Pancreas (tissue), 10 donors: ENCODE data around the gene TAF1D. TPM values are rescaled to one million over a fixed set of nuclear protein-coding genes. Genes with fewer than 3 reads are reported as not detected.
"Not testable (repeated sequence)": the region's sequence is repeated elsewhere in the genome, so short reads cannot be mapped to it uniquely, and the experiment has no call there.

Experiments used
- ATAC-seq, 4 donors: fragments of 200-7000 bp; cut with Tn5 transposase; one replicate each; pipeline versions ENCODE4 v1.8.0 to v1.9.1; 2020; ENCODE audit warnings: mild to moderate bottlenecking in 4 of 4, moderate library complexity in 4 of 4
- DNase-seq, 6 donors: peaks; one replicate each; pipeline ENCODE4 v3.0.0-alpha.2; 2020
- FAIRE-seq: peaks from 2 replicates; lab custom pipeline; 2012; peaks lifted over from hg19 to GRCh38; lab: Jason Lieb, UNC
- H3K27ac ChIP-seq, 4 donors: fragments of 200-600 bp; sonication (generic); 1 replicate in 3 of 4; 2 replicates in 1 of 4; pipeline versions ENCODE4 v1.5.0 to v1.8.0; 2020
- H3K27me3 ChIP-seq, 4 donors: fragments of 200-600 bp; one replicate each; pipeline ENCODE4 v1.8.0; 2021
- H3K36me3 ChIP-seq, 3 donors: fragments of 200-600 bp; sonication (generic) in 1 of 3; one replicate each; pipeline versions ENCODE4 v1.5.0 to v1.8.0; 2020 to 2021
- H3K4me1 ChIP-seq, 3 donors: fragments of 200-600 bp; one replicate each; pipeline ENCODE4 v1.8.0; 2021
- H3K4me3 ChIP-seq, 4 donors: fragments of 200-600 bp; sonication (generic) in 2 of 4; one replicate each; pipeline versions ENCODE4 v1.5.0 to v1.8.0; 2020 to 2021
- H3K9me3 ChIP-seq, 4 donors: fragments of 200-600 bp; one replicate each; pipeline ENCODE4 v1.8.0; 2021
- WGBS, 2 donors: extraction: QIAGEN DNeasy Blood & Tissue Kit; methylation state at CpG; one replicate each; pipeline ENCODE4 v1.1.7; 2013; 5-methylcytosine and 5-hydroxymethylcytosine counted together
- intact Hi-C, 3 donors: fragments of 100-400 bp; cut with DNase I; formaldehyde crosslinking; loops; one replicate each; pipeline versions ENCODE4 v1.11.1 to v1.14.2; 2022
- polyA plus RNA-seq, 2 donors: library from polyadenylated mRNA; stranded (reverse); fragments of 200-250 nt; gene quantifications; one replicate each; pipeline ENCODE4 v1.2.3, GENCODE V29; 2013
- total RNA-seq, 6 donors: library from RNA; stranded (reverse); fragmentation: NEBNext Ultra II Directional in 4 of 6; extraction: Animal tissue kit (Norgen Biotek cat#: 25700) in 4 of 6; gene quantifications; one replicate each; pipeline versions ENCODE4 v1.2.1 to v1.2.4, GENCODE V29; 2021 to 2023
- TF ChIP-seq, protein P1 (sequence below), 4 donors: fragments of 200-600 bp; sonication (generic) in 3 of 4; IDR thresholded peaks; one replicate each; pipeline versions ENCODE4 v1.5.0 to v1.8.0; 2021; ENCODE audit warnings: antibody characterized with exemption in 4 of 4
- donor health status: healthy with polysubstance abuse.
- donor health status: DM: no; HTN: no; CAD: no; lungs with moderate emphysema.
- donor health status: DM: no; HTN: no; CAD: no.
- donor health status: control.
- donor health status: control.
- donor health status: Bipolar disorder and iron deficiency.
- donor health status: DM: yes; HTN: yes; CAD: no.
- donor health status: DM: no; HTN: no; CAD: no.
- donor health status: DM: no; HTN: no; CAD: no.
- donor health status: DM: yes; HTN: yes; CAD: no.

The TAF1D gene
- total and polyA plus RNA-seq, 8 donors, result 58.4 to 248 (median 108) TPM

DNA sequence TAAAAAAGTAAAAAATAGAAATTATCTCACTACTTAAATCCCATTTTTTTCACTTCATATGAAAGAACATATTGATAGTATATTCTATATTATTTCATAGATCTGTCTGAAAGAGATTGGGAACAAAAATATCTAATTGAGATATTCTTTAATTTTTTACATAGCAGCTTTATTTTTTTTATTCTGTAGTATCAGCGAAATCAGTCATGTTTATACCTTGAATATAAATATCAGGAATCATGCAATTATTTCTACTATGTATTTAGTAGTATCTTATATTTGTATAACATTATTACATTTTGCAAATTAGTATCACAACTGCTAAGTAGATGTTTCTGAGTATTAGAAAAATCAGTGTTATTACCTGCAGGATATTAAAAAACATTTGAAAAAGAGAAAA lies 20.6 kb upstream of the TAF1D start:
- peak; percentile 32 for FAIRE-seq

DNA sequence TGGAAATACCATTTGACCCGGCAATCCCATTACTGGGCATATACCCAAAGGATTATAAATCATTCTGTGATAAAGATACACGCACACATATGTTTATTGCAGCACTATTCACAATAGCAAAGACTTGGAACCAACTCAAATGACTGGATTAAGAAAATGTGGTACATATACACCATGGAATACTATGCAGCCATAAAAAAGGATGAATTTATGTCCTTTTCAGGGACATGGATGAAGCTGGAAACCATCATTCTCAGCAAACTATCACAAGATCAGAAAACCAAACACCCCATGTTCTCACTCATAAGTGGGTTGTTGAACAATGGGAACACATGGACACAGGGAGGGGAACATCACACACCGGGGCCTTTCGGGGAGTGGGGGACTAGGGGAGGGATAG lies 17.8 kb upstream of the TAF1D start:
- WGBS, 2 donors, result 82 to 85% methylated on average over 4 of the region's 4 CpGs

More for the DNA sequence above, 20.6 kb upstream of the TAF1D start:
- H3K36me3 ChIP-seq, result peaks cover 0 to 56% (median 28%) of the 10 kb centered on the region in 3 donors
- ATAC-seq (no peak), DNase-seq (no peak)
- WGBS, 2 donors, result 94 to 95% methylated on average over 1 of the region's 1 CpG
- H3K4me3 ChIP-seq, result no peak overlapping the region
- no peak overlapping the region for H3K27ac ChIP-seq
- intact Hi-C loops, result no loop called here
- TF ChIP-seq, protein P1, sequence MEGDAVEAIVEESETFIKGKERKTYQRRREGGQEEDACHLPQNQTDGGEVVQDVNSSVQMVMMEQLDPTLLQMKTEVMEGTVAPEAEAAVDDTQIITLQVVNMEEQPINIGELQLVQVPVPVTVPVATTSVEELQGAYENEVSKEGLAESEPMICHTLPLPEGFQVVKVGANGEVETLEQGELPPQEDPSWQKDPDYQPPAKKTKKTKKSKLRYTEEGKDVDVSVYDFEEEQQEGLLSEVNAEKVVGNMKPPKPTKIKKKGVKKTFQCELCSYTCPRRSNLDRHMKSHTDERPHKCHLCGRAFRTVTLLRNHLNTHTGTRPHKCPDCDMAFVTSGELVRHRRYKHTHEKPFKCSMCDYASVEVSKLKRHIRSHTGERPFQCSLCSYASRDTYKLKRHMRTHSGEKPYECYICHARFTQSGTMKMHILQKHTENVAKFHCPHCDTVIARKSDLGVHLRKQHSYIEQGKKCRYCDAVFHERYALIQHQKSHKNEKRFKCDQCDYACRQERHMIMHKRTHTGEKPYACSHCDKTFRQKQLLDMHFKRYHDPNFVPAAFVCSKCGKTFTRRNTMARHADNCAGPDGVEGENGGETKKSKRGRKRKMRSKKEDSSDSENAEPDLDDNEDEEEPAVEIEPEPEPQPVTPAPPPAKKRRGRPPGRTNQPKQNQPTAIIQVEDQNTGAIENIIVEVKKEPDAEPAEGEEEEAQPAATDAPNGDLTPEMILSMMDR (IDR thresholded peaks at IDR 0.05), result no peak
- peaks cover 0 to 6% (median 0%) of the 10 kb centered on the region in 3 donors for H3K4me1 ChIP-seq
- H3K9me3 ChIP-seq, result no peaks in the 10 kb centered on the region
- no peaks in the 10 kb centered on the region for H3K27me3 ChIP-seq

GRCh38 chr11:93757924-93758865 lies 16.9 kb upstream of the TAF1D start:
- H3K36me3 ChIP-seq, result peaks cover 0 to 74% (median 36%) of the 10 kb centered on the region in 3 donors
- TF ChIP-seq, protein P1 (IDR thresholded peaks at IDR 0.05), result no peak
- H3K4me1 ChIP-seq, result no peaks in the 10 kb centered on the region
- H3K27ac ChIP-seq, result no peak overlapping the region
- H3K9me3 ChIP-seq, result no peaks in the 10 kb centered on the region
- DNase-seq, result peak in 1 of 6 donors; percentile 63
- H3K27me3 ChIP-seq, result no peaks in the 10 kb centered on the region
- no peak for FAIRE-seq
- intact Hi-C loops, result no loop called here
- WGBS, 2 donors, result 96 to 98% methylated on average over 34 to 38 of the region's 38 CpGs
- no peak overlapping the region for H3K4me3 ChIP-seq
- ATAC-seq, result no peak

More for the DNA sequence above, 17.8 kb upstream of the TAF1D start:
- H3K9me3 ChIP-seq, intact Hi-C loops, DNase-seq, H3K27ac ChIP-seq, H3K4me1 ChIP-seq, H3K4me3 ChIP-seq, H3K27me3 ChIP-seq, ATAC-seq, FAIRE-seq: not testable (repeated sequence)
- H3K36me3 ChIP-seq, result peaks cover 0 to 75% (median 31%) of the 10 kb centered on the region in 3 donors

- DNase-seq (no peak), ATAC-seq (no peak), FAIRE-seq (no peak)
- Histone ChIP-seq H3K27me3 (no peaks in the 10 kb centered on the region), H3K27ac (no peak overlapping the region), H3K9me3 (no peaks in the 10 kb centered on the region), H3K4me3 (no peak overlapping the region), H3K4me1 (no peaks in the 10 kb centered on the region), H3K36me3 (peaks cover 0 to 65% (median 33%) of the 10 kb centered on the region in 3 donors)
- TF ChIP-seq, protein P1 (IDR thresholded peaks at IDR 0.05), result no peak
- WGBS, 2 donors, result 88 to 91% methylated on average over 3 of the region's 3 CpGs
- intact Hi-C loops, result no loop called here
These were observed 16.0 kb upstream of the TAF1D start for GRCh38 chr11:93757301-93757700.

DNA sequence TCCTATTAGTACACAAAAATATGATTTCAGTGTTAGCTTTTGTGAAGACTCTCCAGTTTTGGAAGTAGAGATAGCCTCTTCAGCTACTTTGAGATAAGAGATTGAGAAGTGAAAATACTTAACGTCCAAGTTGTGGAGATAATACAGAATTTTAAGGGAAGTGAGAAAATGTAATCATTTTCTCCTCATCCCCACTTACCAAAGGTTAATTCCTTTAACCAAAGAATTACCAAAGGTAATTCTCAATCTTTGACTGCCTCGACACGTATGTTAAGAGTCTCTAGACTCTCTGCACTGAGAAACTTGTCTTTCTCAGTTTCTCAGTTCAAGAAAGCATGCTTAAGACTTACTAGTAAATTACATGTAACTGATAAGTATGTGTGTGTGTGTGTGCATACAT lies 15.5 kb upstream of the TAF1D start:
- no peak overlapping the region for H3K4me3 ChIP-seq
- H3K4me1 ChIP-seq, result no peaks in the 10 kb centered on the region
- FAIRE-seq, result no peak
- DNase-seq, result no peak
- ATAC-seq, result no peak
- intact Hi-C loops, result no loop called here
- 75 to 77% methylated on average over 3 of the region's 3 CpGs for WGBS, 2 donors
- H3K36me3 ChIP-seq, result peaks cover 0 to 63% (median 31%) of the 10 kb centered on the region in 3 donors
- H3K27ac ChIP-seq, result no peak overlapping the region
- H3K27me3 ChIP-seq, result no peaks in the 10 kb centered on the region
- no peaks in the 10 kb centered on the region for H3K9me3 ChIP-seq
- TF ChIP-seq, protein P1 (IDR thresholded peaks at IDR 0.05), result no peak
